KBM-7 (cell line): ENCODE results near the gene LRTM1.

Source experiments
- DNase-seq: peaks from one replicate; pipeline ENCODE4 v3.0.0-alpha.2; 2015
- in situ Hi-C: fragments of 300-500 bp; cut with MboI; formaldehyde crosslinking; loops from 2 replicates; pipeline ENCODE4 v1.14.3; 2020; ENCODE audit warnings: low sequenced_read_pairs, low pct_unique_long_range_greater_than_20kb, mixed read lengths

Gene LRTM1

DNA sequence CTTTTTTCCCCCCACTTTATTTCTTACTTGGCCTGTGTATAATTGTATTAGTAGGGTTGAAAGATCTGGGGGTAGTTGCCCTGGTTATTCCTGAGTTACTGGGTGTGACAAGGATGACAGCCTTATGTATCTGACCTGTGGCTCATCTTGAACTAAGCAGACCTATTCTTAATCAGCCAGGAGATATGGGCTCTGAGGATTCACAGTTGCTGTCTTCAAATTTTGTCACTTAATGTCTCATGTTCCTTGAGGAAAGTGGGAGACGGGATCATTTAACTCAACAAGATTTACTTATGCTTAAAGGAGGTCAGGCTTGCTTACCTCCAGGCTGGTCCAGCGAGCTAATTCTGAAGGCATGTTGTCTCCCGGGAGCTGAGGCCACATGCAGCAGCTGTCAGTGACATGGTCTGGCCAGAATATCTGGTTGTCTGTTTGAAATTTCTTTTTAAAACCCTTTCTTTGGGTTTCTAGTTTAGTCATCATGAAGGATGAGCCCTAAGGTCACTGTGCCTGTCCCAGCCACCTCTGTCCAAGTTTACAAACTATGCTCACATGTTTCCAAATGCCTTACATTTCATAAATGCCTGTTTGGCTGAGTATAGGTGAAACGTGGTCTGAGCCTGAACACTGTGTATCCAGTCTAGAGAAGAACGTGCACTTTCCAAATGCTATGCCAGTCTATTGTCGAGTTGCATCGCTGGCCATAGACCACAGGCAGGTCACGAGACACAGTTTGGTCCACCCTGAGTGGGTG, 26.8 kb downstream of the LRTM1 start:
- in situ Hi-C loops = no loop called here
- DNase-seq = no peak

DNA sequence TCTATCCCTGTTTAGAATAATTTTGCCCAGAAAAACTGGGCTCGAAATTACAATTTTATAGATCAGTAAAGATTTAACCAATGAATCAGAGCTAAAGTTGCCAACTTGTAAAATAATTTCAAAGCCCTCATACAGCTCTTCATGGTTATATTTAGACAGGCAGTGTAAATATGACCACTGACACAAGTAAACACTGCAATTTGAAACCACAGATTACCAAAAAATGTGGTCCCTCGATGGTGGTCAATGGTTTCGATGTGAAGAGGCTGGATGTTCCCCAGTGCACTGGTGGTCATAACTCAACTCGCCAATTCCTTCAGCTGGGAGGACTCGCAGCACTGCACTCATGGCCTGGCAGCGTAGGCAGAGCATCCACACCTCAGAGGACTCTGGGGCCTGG, 28.6 kb downstream of the LRTM1 start:
- no peak for DNase-seq
- in situ Hi-C loops = no loop called here

DNA sequence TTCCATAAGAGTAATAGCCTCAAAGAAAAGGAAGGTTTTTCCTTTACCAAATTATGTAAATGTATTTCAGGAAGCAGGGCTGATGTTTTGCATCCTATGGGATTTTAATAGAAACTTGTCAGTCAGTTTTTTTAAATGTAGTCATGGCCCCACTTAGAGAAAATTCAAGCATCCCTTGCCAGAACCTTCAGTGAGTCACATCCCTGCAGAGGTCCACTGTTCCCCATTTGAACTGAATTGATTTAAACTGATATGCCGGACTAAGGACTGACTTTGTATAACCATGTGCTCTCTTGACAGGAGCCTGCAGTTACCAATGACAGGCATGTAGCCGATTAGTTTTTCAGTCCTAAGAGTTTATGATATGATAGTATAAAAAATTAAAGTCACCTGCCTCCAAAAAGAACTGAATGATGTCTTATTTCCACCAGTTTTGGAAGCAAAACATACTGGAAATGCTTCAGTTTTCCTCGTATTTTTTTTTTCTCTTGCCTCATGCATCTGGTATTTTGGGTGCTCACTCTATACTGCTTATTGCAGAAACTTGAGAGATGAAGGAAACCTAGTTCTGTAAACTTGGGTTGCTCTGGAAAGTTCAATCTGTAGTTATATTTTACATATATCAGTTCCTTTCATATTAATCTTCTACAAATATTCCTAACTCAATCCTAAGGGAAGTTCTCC, 30.7 kb downstream of the LRTM1 start:
- in situ Hi-C loops = no loop called here
- DNase-seq = no peak

DNA sequence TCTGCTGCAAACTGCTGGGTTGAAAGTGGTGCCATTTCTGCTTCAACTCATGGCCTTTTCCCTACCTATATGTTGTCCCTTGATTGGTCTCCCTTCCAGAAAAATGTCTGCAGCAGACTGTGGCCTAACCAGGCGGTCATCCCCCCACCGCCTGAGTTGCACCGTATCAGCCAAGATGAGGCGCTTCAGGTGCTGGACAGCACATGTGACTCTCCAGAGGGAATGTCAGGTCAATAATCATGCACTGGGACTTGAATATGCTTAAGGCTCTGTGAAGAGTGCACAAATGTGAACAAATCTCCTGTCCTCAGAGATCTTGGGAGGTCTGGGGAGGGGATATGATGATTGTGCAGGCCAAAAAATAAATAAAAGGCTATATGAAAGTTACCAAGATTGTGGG, 32.2 kb downstream of the LRTM1 start:
- in situ Hi-C loops = no loop called here
- no peak for DNase-seq

DNA sequence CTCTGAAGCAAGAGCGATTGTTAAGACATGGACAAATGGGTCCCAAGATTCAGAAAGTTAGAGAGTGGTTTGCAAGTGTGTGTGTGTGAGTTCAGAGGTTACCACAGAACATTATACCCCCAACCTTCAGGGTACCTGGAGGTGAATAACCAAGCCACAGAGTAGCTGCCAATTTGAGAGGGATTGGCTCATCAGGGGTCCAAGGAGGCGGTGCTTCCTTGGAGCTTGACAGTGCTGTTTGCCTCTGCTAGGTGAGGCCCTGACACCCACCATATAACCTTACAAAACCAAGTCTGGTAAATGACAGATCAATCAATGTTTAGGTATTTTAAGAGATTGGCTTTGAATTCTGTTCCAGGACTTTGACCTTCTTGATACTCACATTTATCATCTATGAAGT, 35.7 kb downstream of the LRTM1 start:
- in situ Hi-C loops = no loop called here
- no peak for DNase-seq

DNA sequence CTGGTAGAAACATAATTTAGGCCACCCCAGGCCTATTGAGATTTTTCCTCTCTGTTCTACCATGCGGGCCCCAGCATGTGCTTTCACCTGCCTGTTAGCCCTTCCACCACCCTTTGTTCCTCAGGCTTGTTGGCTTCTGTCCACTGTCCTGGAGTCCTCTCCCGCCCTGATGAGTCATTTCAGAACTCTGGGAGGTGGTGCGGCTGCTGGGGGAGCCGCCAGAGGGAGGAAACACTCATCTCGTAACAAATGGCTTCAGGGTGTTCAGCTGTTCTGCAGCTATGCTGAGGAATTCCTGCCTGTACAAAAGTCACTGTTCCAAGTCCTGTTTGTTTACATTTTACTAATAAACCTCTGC, 36.3 kb downstream of the LRTM1 start:
- peak; percentile 2 for DNase-seq
- in situ Hi-C loops = no loop called here

DNA sequence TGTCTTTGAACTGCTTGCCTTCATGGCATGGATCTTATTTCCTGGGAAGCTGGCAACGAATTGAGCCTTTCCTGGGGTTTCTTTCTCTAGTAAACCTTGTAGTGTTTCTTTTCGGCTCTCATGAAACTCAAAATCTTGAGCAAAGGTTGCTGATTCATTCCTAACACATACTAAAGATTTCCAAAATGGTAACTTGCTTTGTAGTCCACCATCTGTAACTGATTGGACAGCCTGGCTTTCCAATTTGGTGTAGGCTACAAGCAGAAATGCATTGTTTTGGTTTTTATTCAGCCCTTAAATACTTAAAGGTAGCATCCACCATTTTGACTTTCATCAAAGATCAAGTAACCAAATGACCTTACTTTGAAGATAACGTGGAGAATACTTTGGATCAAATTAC, 38.1 kb downstream of the LRTM1 start:
- in situ Hi-C loops = no loop called here
- DNase-seq = no peak

DNA sequence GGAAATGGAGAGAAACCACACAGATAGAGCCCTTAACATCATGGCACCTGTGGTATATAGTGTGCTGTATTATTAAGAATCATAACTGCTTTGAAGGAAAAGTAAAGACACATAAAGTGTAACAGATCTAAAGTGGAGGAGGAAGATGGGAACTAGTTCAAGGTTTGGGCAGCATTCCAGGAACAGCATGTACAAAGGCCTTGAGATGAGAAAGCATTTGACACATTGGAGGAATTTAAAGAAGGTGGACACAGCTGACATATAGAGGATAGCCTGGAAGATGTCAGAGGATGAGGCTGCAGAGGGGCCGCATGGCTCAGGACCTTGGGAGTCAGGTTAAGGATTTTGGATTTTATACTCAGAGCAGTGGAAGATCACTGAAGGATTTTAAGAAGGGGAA, 39.0 kb downstream of the LRTM1 start:
- DNase-seq = no peak
- in situ Hi-C loops = no loop called here

DNA sequence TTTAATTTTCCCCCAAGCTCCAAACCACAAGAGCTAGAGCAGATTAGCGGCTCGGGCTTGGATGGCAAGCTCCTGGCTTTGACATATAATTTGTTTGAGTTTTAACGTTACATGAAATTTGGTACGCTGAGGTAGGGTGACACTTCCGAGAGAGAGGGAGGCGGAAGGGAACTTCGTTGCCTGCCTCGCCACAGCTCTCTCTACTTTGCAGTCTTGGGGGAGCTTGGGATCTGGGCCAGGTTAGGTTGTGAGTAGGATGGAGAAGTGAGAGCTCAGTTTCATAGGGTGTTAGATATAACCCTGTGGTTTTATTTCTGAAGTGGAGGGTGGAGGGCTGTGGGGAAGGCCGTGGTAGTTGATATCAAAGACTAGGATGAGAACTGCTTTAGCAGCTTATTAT, 39.7 kb downstream of the LRTM1 start:
- no peak for DNase-seq
- in situ Hi-C loops = no loop called here

DNA sequence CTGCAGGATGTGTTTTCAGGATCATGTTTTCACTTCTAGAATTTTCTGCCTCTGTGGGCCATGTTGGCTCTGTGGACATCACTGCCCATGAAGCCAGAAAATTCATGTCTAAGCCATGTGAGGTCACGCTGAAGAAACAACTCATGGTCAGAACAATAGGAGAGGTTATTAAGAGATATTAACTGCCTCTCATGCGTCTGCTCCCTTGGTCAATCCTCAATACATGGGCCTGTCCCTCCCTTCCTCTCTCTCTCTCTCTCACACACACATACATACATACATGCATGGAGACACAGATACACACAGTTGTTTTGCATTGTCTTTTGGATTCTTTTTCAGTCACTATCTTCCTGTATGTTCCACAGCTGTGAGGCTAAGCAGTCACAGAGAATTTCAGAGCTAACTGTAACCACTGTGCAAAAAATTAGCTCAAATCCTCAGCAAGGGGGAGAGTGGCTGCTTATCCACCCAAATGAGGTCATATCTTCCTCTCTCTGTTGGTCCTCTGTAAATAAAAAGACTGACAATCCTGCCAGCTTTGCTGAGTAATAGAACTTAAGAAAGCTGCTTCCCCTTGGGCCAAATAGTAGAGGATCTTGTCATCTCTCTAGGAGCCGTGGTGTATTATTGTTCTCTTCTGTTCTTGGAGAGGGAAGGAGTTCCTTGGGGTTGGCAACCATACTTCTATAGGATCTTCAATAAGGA, 45.6 kb downstream of the LRTM1 start:
- no peak for DNase-seq
- in situ Hi-C loops = no loop called here

DNA sequence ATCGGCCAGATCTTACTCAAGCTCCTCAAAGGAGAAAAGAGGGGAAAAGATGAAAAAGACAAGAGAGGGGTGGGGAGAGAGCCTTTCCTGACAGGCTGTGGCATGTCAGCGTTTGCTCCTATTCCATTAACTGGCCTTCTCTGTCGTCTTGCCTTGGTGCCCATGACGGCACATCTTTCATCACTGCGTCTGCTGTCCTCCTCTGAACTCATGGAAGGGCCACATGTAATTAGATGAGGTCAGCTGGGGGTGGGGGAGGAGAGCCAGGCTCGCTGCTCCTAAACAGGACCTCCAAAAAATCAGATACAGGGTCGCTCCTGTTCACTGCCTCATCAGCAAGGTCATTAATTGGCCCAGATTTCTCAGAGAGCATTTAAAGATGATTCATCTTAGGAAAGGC, 49.7 kb downstream of the LRTM1 start:
- no peak for DNase-seq
- in situ Hi-C loops = no loop called here

DNA sequence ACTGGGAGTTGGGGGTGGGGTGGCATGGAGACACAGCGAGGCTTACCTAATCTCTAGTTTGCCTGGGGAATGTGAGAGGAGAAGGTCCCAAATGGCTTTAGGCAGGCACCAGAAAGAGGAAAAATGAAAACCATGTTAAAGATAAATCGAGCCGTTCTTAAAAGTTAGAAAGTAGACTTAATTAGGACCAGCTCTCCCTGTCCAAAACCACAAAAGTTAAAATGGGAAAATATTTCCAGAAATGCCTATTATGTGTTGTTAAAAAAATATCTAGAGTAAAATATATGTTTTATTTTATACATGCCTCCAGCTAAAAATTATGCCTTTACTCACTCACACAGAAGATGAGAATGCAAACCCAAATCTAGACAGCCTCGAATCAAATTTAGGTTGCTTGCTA, 50.1 kb downstream of the LRTM1 start:
- in situ Hi-C loops = no loop called here
- no peak for DNase-seq

DNA sequence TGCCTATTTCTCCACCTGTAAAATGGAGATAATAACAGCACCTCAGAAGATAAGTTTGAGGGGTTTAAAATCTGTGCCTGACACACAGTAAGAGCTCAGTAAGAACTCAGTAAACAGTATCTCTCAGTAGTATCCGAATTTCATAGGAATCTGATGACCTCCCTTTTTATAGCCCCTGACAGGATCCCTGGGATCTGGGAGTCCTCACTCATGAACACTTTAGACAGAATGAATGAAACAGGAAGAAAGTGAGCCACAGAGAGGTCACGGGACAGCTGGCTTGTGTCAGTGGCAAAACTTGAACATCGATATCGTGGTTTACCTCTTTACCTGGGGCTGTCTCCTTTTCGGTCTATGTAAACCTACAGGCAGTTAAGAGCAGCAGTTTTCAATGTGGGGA, 51.2 kb downstream of the LRTM1 start:
- DNase-seq = no peak

DNA sequence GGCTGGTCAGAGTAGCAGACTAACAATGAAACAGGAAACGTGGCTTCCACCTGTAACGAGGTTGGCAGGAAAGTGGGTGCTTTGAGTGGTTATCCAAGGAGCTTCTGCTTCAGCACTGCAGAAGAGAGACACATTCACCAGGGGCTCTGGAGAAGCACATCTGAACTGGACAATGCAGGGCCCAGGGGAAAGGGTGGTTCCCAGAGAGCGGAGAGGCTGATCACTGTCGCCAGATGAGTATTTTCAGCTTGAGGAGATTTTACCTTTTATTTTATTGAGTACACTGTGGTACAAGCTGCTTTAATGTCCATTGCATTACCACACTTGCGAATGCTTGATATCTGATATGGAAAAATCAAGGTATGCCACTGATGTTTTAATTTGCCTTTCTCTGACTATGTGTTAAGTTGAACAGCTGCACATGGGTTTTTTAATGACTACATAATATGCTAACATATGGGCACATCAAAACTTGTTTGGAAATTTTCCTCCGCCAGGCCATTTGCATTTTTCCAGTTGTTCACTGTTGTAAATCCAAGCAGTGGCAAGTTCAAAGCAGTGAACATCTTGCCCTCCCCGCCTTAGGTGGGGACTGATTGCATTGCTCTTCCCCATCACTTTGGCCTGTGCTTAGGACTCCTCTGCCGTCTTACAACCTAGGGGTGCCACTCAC, 52.1 kb downstream of the LRTM1 start:
- no peak for DNase-seq
- in situ Hi-C loops = no loop called here

More for the DNA sequence above, 51.2 kb downstream of the LRTM1 start:
- in situ Hi-C loops = no loop called here

DNA sequence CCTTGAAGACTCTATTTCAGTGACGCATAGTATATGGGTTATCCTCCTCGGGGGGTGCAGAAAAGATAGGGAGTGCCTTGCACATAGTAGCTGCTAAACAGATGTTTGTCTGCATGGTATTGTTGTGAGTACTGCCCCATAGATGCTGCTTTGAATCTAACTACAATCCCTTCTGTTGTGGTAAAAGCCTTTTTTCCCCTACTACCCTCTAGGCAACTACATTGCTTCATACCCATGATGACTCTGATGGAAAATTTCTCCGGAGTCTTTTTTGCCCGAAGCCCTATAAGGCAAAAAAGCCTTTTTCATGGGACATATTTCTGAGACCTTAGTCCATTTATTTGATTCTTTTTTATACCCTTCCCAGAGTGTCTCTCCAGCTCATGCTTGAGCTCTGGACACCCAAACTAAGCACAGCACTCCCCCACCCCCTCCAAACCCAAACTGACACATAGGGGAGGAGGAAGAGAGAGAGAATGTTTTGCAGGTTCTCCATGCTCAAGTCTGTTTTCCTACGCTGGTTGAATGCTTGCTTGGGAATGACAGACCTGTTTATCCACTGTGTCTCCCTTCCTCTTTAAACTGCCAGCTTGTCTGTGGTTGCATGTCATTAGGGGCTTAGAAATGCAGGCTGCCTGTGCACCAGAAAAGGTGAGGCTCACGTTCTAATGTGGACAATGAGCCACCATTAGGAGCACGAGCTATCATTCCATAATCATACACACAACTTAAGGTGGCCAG, 52.9 kb downstream of the LRTM1 start:
- no peak for DNase-seq
- in situ Hi-C loops = no loop called here

DNA sequence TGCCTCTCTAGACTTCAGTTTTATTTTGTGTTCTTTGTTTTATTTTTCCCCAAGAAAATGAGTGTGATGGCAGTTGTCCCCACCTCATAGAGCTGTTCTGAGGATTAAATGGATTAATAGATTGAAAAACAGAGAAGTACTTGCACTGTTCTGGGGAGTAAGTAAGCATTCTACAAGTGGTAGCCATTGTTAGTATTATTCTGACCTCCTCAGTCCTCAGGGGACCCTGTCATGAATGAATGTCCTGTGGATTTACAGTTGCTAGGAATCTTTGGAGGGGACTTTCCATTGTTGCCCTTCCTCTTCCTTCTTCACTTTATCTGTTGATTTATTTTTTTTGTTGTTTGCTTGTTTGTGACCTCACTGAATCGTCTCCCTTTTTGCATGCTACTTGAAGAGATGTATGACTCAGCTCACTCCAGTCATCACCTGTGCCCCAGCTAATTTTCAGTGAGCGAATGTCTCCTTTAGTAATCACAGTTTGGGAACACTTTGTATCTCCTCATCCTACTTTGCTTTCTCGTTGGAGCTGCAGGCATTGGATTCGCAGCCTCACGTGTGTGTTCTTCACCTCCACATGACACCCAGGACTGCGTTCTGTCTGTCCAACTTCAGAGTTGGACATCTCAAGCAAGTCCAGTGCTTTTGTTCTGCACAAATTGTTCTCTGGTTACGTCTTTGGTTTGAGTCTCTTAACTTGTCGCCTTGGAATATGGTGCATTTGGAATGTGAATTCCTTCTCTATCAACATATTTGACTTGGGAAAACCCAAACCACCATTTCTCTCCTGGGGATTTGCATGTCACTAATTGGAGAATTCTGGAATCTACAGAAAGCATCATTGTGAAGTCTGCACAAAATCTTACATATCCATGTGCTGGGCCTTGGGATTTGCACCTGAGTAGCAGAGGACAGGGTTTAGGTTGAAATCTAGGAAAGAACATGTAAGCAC, 54.5 kb downstream of the LRTM1 start:
- in situ Hi-C loops = no loop called here
- no peak for DNase-seq

DNA sequence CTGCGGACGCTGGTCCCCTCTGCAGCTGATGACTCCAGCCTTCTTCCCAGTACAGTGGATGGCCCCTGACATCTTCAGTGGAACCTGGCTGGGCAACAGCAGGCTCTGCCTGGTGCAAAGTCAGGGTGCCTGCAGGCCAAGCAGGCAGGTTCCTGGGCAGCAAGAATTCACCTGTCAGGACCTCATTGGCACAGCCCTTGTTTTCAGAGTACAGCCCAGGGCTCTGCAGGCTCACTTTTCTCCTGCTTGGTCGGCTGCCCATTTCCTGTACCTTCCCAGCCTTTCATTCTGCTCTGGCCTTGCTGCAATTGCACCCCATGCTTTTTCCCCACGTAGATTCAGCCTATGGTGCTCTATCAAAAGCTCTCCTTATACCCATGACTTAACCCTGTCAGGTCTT, 56.0 kb downstream of the LRTM1 start:
- in situ Hi-C loops = no loop called here

DNA sequence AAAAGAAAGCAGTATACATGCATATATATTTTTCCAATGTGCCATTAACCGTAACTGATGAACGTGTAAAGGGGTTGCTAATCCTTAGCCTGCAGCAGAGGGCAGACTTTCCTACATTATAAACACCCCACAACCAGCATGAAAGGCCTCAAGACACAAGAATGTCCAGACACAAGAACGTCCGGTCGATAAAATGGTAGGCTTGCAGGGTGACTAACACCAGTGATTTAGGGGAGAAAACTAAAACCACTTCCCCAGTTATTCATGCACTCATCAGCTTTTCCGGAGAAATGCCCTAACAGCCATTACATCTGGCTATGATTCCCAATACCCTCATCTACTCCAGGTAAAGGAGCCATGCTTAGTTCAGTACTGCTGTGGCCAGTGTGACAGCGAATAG, 57.4 kb downstream of the LRTM1 start:
- peak; percentile 8 for DNase-seq
- in situ Hi-C loops = no loop called here

More for the DNA sequence above, 56.0 kb downstream of the LRTM1 start:
- DNase-seq = no peak
